Mesenteric fat pad (tissue), 1 donor: Measurements from ENCODE around the gene AFG1L. TPM values are rescaled to one million over a fixed set of nuclear protein-coding genes. Genes with fewer than 3 reads are reported as not detected.
"Not testable (repeated sequence)": the region's sequence is repeated elsewhere in the genome, so short reads cannot be mapped to it uniquely, and the experiment has no call there.

ENCODE experiments used
- DNase-seq: peaks from one replicate; pipeline ENCODE4 v3.0.0-alpha.2; 2020; ENCODE audit warnings: low spot score
- long read RNA-seq: library from polyadenylated mRNA; unstranded; transcript quantifications from one replicate; pipeline ENCODE4 v2.0.0, GENCODE V29; 2020
- total RNA-seq: library from RNA; stranded (reverse); fragmentation: NEBNext Ultra II Directional; extraction: Animal tissue kit (Norgen Biotek cat#: 25700); gene quantifications from one replicate; pipeline ENCODE4 v1.2.1, GENCODE V29; 2021
- donor health status: DM: yes; HTN: yes; CAD: no.

Gene AFG1L
- total RNA-seq: 7.0 TPM
- long read RNA-seq, full-length matches to known transcripts: 9 of 14 reads
- long read RNA-seq, partial matches to known transcripts: 1 of 14 reads
- long read RNA-seq, other reads (novel, unspliced or antisense): 4 of 14 reads

DNA sequence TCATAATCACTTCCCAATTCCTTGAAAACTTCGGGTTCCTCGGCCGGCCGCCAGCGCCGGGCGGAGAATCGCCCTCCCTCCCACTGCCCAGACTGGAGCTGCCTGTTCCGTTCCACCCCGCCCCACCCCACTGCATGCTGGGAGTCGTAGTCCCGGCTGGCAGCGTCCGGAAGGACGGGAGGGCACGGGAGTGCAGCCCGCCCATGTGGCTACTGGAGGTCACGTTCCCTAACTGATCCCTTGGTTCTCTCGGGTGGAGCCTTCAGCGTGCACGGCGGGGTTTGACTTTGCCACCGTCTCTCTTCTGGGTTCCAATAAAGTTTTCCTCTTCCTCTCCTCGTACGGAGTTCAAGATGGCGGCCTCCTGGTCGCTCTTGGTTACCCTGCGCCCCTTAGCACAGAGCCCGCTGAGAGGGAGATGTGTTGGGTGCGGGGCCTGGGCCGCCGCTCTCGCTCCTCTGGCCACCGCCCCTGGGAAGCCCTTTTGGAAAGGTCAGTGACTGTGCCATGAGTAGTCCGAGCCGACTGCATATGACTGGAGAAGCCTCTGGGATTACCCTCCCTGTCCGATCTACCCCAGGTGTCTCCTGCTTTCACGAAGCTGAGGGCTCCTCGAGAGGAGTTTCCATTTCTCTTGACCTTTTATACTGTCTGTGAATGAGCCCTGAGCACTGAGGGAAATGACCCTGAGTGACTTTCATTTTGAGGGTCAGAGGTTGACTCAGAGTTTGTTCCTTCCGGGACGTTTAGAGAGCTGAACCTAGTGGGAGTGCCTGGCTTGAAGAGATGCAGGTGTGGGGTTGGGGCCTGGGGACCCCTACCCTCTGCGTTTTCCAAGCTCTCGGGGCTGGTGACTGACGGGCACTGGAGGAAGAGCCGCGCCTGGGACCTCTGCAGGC, at the start of gene AFG1L:
Gene AFG1L, plus strand, starts transcription at position 328 of the 899 bp plus-strand sequence. Its CDS starts 26 bp downstream, at position 354.
- peak; percentile 95 for DNase-seq

- not testable (repeated sequence) for DNase-seq
Measured at GRCh38 chr6:108245095-108245494, 49.8 kb upstream of the AFG1L start.

DNA sequence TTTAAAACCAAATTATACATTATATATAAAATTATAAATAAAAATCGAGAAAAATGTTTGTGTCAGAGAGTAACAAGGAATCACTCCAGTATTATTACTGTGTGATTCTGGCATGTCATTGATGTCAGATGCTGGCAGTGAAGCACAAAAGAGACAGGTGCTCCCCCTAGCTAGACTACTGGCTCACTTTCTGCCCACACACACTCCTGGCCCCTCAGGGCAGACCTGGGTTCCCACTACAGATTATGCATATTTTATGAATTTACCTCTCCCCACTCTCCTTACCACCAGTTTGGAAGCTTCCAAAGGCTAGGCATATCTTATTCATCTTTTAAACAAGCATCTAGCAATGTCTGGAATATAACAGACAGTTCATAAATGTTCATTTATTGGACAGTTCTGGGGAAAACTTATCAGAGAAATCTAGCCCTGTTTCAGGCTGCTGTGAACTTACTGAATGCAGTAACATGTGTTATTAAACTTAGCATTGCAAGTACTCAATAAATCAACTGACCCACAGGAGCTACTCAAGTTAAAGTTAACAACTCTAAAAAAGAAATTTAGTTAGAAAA, 46.8 kb upstream of the AFG1L start:
- DNase-seq: no peak

DNA sequence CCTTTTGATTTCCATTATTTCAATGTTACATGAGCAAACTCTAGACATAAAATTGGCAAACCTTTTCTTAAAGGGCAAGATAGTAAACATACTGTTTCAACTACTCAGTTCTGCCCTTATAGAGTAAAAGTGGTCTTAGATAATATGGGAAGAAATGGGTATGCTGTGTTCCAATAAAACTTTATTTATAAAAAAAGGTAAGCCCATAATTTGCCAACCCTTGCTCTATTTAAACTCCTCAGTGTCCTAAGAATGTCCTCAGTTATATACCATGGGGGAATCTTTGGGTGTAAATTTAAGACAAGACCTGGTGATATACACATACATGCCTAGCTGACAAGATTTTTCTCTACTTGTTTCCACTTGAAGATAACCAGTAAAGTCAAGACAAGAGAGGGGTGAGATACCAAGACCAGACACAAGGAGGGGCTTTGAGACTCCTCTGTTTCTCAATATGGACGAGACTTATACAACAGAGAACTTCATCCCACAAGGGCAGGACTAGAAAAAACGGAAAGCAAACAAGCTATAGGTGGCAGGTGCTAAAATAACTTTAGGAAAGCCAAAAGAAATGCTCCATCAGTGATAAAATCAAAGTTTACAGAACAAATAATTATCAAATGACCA, 44.5 kb upstream of the AFG1L start:
- DNase-seq: no peak

DNA sequence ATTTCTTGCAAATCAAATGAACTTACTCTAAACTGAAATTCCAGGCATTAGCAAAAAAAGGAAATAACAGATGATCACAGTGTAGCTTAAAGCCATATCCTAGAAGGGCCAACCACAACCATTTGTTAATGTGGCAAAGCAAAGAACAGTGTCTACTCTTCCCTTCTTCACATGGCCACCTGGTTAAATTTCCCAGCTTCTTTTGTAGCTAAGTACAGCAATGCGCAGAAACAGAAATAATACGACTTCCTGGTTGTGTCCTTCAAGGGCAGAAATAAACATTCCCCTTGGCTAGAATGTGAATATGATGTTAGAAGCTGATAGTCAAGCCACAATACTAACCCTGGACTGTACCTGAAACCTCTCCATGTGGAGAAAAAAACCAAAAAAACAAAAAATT, 43.6 kb upstream of the AFG1L start:
- DNase-seq: no peak

- no peak for DNase-seq
Measured at GRCh38 chr6:108252055-108252454, 42.8 kb upstream of the AFG1L start.

DNA sequence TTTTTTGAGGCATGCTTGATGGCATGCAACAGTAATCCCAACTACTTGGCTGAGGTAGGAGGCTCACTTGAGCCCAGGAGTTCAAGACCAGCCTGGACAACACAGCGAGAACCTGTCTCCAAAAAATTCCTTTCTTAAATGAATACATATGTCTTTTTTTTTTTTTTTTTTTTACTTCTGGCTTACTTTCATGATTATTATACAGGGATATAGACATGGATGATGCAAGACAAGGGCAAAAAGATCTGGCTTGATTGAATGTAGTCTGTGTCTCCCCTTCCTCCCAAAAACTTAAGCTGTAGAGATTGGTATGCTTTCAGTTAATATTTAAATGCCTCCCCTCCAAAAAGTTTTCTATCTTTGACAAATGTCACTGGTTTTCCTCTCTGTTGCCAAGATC, 41.6 kb upstream of the AFG1L start:
- no peak for DNase-seq

- no peak for DNase-seq
Measured at GRCh38 chr6:108254433-108255410, 40.1 kb upstream of the AFG1L start.

- DNase-seq: peak; percentile 90
Measured at GRCh38 chr6:108260126-108260808, 34.6 kb upstream of the AFG1L start.

DNA sequence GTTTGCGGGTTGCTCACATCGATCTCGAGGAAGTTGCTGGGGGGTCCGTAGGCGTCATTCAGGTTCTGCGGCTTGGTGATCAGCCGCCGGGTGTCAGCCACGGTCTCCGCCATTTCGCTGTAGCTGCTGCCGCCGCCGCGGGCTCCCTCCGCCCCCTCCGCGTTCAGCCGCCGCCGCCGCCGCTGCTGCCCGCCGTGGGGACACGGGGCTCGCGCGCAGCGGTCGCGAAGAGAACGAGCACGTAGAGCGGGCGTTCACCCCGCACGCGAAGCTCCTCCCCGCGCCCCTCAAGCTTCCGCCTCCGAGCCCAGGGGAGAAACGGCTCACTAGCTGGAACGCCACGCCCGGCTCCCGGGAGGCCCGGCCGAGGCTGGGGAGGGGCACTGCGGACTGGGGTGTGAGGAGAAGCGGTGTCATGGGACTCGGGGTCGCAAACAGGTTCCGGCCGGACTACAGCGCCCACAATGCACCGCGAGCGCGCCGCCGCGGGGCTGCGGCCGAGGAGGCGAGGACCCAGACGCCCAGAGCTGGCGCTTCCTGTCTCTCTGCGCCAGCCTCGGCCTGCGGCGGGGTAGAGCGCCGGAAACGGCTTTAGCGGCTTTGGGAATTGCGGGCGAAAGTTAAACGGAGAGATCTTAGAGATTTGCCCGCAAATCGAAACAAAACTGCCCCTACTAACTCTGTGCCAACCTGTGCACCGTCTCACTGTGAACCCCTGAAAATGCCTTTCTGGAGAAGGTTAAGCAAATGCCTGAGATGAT, 33.9 kb upstream of the AFG1L start, which contains the start of gene SNX3:
Gene SNX3, minus strand, starts transcription at position 232 of the 761 bp plus-strand sequence. Its CDS starts 119 bp downstream, at position 113.
- DNase-seq: peak; percentile 97

DNA sequence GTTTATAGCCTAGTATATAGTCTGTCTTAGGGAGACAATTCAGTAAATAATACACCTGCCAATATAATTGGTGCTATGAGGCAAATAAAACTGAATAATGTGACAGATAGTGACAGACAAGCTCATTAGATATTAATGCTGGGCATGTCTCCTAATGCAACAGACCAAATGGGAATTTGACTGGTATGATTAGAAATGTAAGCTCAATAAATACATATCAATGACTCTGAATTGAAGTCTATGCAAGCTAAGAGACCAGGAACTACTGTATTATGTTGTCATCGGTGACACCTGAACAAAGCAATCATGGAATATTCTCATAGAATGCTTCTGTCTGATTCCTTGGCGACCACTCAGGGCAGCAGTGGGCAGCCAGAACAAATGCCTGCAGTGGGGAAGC, 31.5 kb upstream of the AFG1L start:
- DNase-seq: no peak

DNA sequence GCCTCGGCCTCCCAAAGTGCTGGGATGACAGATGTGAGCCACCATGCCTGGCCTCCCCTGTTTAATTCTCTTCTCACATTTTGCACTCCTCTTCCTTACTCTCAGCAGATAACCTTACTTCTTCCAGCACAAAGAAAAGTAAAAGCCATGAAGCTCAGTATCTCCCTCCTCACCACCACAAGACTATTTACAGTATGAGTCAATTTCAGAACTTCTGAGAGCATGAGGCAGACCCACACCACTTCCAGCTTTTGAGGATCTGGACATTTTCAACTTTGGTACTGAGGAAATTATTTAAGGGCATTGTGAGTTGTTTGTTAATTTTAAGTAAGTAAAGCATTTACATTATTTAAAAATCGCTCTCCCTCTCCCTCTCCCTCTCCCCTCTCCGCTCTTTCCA, 26.0 kb upstream of the AFG1L start:
- no peak for DNase-seq

GRCh38 chr6:108269955-108270354, 24.9 kb upstream of the AFG1L start:
- DNase-seq: not testable (repeated sequence)

- DNase-seq: no peak
Measured at GRCh38 chr6:108274546-108274945, 20.3 kb upstream of the AFG1L start.

DNA sequence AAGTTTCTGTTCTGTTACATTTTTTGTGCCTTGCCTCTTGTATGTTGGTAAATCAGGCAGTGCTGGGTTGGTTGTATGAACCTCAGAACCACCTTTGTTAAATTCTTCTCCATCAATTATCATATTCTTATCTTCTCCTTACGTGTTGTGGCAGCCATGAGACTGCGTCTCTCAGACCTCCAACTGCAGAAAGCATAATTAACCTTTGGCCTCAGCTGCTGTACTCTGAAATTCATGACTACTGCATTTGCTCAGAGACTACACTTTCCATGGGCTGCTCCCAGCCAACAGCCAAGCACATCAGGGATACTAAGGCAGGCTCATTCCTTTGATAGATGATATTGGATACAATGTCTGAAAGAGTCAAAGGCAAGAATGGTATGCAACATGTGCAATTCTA, 18.9 kb upstream of the AFG1L start:
- no peak for DNase-seq

GRCh38 chr6:108277295-108277694, 17.6 kb upstream of the AFG1L start:
- DNase-seq: no peak

DNA sequence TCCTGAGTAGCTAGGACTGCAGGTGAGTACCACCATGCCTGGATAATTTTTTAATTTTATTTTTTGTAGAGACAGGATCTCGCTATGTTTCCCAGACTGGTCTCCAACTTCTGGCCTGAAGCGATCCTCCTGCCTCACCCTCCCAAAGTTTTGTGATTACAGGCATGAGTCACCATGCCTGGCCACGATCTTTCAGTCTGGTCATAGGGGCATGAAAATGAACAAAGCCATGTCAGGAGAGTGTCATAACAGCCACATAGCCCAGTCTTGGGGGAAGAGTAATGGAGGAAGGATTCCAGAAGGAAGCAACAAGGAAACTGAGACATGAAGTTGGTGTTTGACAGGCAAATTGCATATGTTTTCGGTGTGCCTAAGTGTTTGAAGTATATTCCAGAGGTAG, 17.0 kb upstream of the AFG1L start:
- no peak for DNase-seq

DNA sequence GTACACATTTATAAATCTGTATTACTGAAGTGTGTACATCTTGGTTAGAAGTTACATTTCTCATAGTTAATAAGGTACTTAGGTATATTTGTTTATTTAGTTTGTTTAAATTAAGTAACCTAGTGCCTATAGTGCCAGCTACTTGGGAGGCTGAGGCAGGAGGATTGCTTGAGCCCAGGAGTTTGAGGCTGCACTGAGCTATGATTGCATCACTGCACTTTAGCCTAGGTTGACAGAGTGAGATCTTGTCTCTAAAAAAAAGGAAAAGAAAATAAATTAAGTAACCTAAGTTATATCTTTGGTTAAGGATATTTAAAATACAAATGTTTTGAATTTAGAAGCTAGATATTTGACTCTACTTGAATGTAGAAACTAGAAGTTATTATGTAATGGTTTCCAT, 9.5 kb upstream of the AFG1L start:
- DNase-seq: no peak

- no peak for DNase-seq
Measured at GRCh38 chr6:108286366-108286765, 8.5 kb upstream of the AFG1L start.
